Liver (tissue), 3 donors: Measurements from ENCODE around the gene COL24A1.

Experiments
- EGR1 ChIP-seq, 2 donors: IDR thresholded peaks; 2 replicates each; pipeline ENCODE4 v1.6.1; 2016 to 2018; ENCODE audit warnings: antibody characterized with exemption in 2 of 2, low read depth in 2 of 2
- FOXA1 ChIP-seq: IDR thresholded peaks from 2 replicates; pipeline ENCODE4 v1.6.1; 2016; ENCODE audit warnings: antibody characterized with exemption
- GABPA ChIP-seq, 2 donors: IDR thresholded peaks in 1 of 2; conservative IDR thresholded peaks in 1 of 2; 2 replicates each; pipeline ENCODE4 v1.6.1; 2016; ENCODE audit warnings: antibody characterized with exemption in 2 of 2, mild to moderate bottlenecking in 1 of 2, moderate library complexity in 1 of 2
- NR2F2 ChIP-seq: IDR thresholded peaks from 2 replicates; pipeline ENCODE4 v1.6.1; 2016; ENCODE audit warnings: antibody characterized with exemption
- RAD21 ChIP-seq, 2 donors: IDR thresholded peaks; 2 replicates each; pipeline ENCODE4 v1.6.1; 2016; ENCODE audit warnings: antibody characterized with exemption in 2 of 2, mild to moderate bottlenecking in 2 of 2
- RXRA ChIP-seq, 2 donors: IDR thresholded peaks; 2 replicates each; pipeline ENCODE4 v1.6.1; 2017 to 2018; ENCODE audit warnings: antibody characterized with exemption in 2 of 2, mild to moderate bottlenecking in 1 of 2
- SP1 ChIP-seq: IDR thresholded peaks from 2 replicates; pipeline ENCODE4 v1.6.1; 2018; ENCODE audit warnings: antibody characterized with exemption, mild to moderate bottlenecking
- TAF1 ChIP-seq: conservative IDR thresholded peaks from 2 replicates; pipeline ENCODE4 v1.6.1; 2016; ENCODE audit warnings: antibody characterized with exemption, mild to moderate bottlenecking
- YY1 ChIP-seq: IDR thresholded peaks from 2 replicates; pipeline ENCODE4 v1.6.1; 2016; ENCODE audit warnings: antibody characterized with exemption, mild to moderate bottlenecking
- TF ChIP-seq, protein P1 (sequence below): fragments of 150-350 bp; IDR thresholded peaks from 2 replicates; pipeline ENCODE4 v1.5.1; 2017; ENCODE audit warnings: improper control_type of control experiment, low read depth, low read length; ENCODE audit not compliant: missing input control
- TF ChIP-seq, protein P2 (sequence below): IDR thresholded peaks from 2 replicates; pipeline ENCODE4 v1.6.1; 2016; ENCODE audit warnings: antibody characterized with exemption
- TF ChIP-seq, protein P3 (sequence below): IDR thresholded peaks from 2 replicates; pipeline ENCODE4 v1.6.1; 2016; ENCODE audit warnings: antibody characterized with exemption
- TF ChIP-seq, protein P4 (sequence below): IDR thresholded peaks from 2 replicates; pipeline ENCODE4 v1.6.1; 2016; ENCODE audit warnings: antibody characterized with exemption, mild to moderate bottlenecking
- TF ChIP-seq, protein P5 (sequence below): IDR thresholded peaks from 2 replicates; pipeline ENCODE4 v1.6.1; 2016; ENCODE audit warnings: antibody characterized with exemption
- donor health status: healthy.
- donor health status: healthy.

DNA sequence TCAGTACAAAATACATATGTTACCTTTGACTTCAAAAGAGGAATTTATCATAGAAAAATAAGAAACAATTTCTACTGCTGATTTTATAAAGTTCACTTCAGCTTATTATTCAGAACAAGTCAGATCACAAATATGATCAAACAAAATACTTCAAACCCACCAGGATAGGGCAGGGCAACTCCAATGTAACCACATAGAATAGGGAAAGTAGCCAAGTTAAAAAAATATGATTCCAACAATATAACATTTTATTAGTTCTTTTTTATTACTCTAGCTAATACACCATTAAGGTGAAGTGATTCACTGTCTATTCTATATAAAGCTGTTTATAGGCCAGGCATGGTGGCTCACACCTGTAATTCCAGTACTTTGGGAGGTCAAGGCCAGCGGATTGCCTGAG is 393.8 kb downstream of the COL24A1 start:
- TF ChIP-seq YY1 = no peak
- TF ChIP-seq, protein P1, sequence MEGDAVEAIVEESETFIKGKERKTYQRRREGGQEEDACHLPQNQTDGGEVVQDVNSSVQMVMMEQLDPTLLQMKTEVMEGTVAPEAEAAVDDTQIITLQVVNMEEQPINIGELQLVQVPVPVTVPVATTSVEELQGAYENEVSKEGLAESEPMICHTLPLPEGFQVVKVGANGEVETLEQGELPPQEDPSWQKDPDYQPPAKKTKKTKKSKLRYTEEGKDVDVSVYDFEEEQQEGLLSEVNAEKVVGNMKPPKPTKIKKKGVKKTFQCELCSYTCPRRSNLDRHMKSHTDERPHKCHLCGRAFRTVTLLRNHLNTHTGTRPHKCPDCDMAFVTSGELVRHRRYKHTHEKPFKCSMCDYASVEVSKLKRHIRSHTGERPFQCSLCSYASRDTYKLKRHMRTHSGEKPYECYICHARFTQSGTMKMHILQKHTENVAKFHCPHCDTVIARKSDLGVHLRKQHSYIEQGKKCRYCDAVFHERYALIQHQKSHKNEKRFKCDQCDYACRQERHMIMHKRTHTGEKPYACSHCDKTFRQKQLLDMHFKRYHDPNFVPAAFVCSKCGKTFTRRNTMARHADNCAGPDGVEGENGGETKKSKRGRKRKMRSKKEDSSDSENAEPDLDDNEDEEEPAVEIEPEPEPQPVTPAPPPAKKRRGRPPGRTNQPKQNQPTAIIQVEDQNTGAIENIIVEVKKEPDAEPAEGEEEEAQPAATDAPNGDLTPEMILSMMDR = no peak
- TF ChIP-seq, protein P2, sequence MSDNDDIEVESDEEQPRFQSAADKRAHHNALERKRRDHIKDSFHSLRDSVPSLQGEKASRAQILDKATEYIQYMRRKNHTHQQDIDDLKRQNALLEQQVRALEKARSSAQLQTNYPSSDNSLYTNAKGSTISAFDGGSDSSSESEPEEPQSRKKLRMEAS = no peak
- no peak for TF ChIP-seq SP1
- TF ChIP-seq EGR1 (IDR thresholded peaks at IDR 0.05; ENCODE audit: low read depth in 2 of 2) = no peak
- TF ChIP-seq GABPA (IDR thresholded peaks at IDR 0.05 in 1 of 2, conservative IDR thresholded peaks at IDR 0.05 in 1 of 2) = no peak
- TF ChIP-seq RXRA (IDR thresholded peaks at IDR 0.05) = no peak
- no peak for TF ChIP-seq RAD21 (IDR thresholded peaks at IDR 0.05)
- TF ChIP-seq, protein P3, sequence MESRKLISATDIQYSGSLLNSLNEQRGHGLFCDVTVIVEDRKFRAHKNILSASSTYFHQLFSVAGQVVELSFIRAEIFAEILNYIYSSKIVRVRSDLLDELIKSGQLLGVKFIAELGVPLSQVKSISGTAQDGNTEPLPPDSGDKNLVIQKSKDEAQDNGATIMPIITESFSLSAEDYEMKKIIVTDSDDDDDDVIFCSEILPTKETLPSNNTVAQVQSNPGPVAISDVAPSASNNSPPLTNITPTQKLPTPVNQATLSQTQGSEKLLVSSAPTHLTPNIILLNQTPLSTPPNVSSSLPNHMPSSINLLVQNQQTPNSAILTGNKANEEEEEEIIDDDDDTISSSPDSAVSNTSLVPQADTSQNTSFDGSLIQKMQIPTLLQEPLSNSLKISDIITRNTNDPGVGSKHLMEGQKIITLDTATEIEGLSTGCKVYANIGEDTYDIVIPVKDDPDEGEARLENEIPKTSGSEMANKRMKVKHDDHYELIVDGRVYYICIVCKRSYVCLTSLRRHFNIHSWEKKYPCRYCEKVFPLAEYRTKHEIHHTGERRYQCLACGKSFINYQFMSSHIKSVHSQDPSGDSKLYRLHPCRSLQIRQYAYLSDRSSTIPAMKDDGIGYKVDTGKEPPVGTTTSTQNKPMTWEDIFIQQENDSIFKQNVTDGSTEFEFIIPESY = no peak
- TF ChIP-seq, protein P4, sequence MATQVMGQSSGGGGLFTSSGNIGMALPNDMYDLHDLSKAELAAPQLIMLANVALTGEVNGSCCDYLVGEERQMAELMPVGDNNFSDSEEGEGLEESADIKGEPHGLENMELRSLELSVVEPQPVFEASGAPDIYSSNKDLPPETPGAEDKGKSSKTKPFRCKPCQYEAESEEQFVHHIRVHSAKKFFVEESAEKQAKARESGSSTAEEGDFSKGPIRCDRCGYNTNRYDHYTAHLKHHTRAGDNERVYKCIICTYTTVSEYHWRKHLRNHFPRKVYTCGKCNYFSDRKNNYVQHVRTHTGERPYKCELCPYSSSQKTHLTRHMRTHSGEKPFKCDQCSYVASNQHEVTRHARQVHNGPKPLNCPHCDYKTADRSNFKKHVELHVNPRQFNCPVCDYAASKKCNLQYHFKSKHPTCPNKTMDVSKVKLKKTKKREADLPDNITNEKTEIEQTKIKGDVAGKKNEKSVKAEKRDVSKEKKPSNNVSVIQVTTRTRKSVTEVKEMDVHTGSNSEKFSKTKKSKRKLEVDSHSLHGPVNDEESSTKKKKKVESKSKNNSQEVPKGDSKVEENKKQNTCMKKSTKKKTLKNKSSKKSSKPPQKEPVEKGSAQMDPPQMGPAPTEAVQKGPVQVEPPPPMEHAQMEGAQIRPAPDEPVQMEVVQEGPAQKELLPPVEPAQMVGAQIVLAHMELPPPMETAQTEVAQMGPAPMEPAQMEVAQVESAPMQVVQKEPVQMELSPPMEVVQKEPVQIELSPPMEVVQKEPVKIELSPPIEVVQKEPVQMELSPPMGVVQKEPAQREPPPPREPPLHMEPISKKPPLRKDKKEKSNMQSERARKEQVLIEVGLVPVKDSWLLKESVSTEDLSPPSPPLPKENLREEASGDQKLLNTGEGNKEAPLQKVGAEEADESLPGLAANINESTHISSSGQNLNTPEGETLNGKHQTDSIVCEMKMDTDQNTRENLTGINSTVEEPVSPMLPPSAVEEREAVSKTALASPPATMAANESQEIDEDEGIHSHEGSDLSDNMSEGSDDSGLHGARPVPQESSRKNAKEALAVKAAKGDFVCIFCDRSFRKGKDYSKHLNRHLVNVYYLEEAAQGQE = no peak
- TF ChIP-seq NR2F2 = no peak
- no peak for TF ChIP-seq FOXA1
- TF ChIP-seq TAF1 = no peak
- TF ChIP-seq, protein P5, sequence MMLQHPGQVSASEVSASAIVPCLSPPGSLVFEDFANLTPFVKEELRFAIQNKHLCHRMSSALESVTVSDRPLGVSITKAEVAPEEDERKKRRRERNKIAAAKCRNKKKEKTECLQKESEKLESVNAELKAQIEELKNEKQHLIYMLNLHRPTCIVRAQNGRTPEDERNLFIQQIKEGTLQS = no peak
